ENCODE results near the gene CYP4A22.
"Not testable (repeated sequence)": the region's sequence is repeated elsewhere in the genome, so short reads cannot be mapped to it uniquely, and the experiment has no call there.

The CYP4A22 gene

DNA sequence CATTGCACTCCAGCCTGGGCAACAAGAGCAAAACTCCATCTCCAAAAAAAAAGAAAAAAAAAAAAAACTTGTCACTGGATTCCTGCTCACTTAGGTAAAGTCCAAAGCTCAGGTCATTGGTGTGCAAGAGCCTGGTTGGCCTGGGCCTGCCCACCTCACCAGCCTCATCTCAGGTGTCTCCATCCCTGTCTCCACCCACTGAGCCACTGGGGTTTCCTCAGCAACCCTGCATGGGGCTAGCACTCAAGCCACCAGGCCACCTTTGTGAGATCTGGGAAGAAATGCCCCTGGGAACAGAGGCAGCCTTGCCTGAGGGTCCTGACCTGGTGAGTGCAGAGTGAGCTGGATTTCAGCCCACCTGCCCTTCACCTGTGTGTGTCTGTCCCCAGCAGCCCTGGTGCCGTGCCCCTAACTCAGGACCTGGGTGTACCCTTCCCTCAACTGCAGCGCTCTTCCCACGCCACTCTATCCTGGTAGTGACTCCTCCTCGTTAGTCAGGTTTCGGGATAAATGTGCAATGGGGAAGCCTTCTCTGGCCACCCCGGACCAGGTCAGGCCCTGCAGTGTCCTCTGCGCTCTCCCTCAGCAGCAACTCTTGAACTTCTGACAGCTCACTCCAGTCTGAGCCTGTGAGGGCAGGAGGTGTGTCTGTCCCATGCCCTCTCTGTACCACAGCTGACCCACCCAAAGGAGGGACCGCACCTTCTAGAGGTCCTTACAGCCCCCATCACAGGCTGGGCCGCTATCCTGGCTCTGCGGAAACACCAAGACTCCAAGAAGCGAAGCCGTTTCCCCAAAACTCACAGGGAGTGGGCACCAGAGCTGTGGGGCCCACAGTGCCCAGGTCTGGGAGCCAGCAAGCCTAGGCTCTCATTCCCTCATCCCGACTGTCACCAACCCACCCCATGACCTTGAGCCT is 49.3 kb downstream of the CYP4A22 start:
- no peak for DNase-seq

DNA sequence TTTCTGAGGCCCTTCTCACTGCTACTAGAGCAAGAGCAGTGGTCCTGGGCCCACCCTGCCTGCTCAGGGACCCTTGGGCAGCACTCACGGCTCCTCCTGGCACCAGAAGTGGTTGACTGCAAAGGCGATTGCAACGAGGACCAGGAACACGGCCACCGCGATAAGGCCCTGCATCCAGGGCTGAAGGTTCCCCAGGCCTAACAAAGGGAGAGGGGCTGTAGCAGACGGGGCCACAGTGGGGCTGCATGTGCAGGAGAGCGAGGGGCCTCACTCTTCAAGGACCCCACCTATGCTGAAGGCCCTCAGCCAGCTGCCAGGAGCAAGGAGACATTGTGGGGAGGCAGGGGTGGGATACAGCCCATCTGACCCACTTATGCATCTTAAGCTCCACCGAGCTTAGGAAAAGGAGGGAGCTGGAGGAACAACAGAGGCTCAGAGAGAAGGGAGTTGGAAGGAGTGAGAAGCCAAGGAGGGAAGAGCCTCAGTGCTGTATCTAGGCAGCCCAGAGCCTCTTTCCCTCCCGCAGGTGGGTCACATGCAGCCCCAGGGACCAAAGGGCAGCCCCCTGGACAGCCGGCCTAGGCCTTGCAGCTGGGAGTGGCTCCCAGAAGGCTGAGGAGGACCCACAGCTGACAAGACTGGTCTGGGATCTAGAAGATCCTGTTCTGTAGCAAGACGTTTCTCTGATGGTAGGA is 50.1 kb downstream of the CYP4A22 start:
- no peak for DNase-seq

DNA sequence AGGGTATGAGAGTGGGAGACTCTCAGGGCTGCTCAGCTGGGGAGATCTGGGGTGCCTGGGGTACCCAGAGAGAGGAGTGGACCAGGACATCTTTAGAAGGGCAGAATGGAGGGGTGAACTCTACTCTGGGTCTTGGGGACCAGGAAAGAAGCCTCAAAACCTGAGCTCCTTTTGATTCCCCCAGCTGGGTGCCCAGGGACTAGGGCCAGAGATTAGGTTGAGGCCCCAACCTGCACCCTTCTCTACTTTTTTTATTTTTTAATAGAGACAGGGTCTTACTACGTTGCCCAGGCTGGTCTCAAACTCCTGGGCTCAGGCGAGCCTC is 50.6 kb downstream of the CYP4A22 start:
- DNase-seq, result no peak

DNA sequence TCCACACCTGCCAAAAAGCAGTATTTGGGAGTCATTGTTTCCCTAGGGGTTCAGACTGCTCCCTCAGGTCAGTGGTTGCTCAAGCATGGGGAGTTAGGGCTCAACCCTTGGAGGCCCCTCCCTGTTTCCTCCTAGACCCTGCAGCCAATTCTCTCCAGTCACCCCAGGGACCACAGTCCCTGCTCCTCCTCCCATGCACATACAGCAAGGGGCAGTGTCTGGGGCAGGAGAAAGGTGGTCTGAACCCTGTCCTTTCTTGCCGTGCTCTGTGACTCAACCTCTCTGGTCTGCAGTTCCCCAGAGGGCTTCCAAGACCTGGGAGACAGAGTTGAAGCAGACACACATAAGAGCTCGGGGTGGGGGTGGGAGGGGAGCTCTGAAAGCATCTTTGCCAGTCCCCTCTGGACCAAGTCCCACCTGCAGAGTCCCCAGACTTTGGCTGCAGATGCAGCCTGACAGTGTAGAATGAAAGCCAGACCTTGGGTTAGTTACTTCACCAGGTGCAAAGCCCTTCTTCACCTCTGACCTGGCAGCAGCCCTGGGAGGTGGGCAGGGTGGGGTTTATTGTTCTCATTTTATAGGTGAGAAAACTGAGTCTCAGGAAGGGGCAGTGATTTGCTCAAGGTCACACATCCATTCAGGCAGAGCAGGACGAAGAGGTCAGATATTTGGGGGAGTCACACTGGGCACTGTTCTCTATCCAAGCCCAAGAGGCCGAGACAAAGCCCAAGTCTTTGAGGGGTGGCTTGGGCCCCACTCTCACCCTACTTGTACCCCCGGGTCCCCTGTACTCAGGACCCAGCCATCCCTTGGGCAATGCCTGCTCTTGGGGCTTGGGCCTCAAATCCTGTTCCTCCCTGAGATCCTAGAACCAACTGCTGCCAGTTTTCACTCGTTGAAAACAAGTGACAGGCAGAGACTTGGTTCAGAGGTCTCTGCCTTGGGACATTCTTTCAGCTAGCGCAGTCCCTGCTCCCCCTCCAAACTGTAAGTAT is 51.8 kb downstream of the CYP4A22 start:
- DNase-seq, result no peak

DNA sequence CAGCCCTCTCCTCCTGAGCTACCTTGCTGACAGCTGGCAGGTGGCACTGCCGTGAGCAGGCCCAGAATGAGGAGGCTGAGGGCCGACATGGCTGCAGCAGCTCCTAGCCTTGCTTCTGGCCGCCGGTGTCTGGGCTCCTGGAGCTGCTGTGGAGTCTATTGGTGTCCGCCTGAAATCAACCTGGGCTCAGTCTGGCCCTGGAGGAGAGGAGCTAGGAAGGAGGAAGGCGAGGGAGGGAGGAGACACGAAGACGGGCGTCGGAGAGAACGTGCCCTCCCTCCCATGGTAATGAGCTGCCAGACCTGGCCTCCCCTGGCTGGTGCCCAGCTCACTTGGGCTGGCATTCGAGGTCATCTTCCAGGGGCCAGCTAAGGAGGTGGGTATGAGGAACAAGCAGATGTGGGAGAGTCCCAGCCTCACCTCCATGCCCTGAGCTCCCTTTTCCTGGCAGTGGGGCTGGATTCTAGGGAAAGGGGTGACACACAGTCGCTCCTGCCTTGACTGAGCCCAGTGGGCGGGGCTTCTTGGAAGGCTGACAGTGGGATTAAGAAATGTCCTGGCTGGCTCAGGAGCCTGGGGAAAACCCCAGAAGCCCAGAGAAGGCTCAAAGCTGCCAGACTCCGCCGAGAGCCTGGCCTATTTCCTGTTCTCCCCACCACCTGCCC is 52.7 kb downstream of the CYP4A22 start, which contains the start of gene PDZK1IP1:
Gene PDZK1IP1 (minus strand): TSS at position 193 of the 665 bp plus-strand sequence. CDS start 104 bp downstream, at position 89.
- no peak for DNase-seq

DNA sequence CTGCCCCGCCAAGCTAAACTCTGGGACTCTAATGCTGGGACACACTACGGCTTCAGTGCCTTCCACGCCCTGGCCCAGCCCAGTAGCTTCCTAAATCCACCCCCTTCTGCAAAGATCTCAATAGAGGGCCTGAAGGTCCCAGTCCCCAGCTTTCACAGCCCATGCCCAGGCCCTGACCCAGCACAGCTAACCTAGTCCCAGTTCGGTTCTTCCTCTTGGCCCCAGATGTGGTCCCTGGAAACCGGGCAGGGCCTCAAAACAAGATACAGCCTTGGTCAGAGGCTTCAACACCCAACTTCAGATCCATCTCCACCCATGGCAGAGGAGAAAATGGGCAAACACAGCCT is 53.2 kb downstream of the CYP4A22 start:
- no peak for DNase-seq

DNA sequence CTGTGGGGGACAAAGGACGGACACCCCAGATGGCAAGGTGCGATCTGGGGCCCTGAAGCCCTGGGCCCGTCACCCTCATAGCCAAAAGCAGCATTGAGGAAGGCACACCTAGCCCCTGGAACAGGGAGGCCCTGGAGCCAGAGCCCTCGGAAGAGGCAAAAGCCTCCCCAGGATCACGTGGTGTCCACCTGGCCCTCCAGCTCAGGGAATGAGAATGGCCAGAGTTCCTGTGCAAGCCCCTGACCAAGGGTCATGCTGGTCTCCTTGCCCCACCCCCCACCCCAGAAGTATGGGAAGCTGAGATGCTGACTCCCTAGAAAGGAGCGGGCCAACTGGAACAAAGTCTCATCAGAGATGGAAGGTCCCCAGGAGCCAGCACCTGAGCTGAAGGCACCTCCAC is 53.6 kb downstream of the CYP4A22 start:
- DNase-seq, result no peak

DNA sequence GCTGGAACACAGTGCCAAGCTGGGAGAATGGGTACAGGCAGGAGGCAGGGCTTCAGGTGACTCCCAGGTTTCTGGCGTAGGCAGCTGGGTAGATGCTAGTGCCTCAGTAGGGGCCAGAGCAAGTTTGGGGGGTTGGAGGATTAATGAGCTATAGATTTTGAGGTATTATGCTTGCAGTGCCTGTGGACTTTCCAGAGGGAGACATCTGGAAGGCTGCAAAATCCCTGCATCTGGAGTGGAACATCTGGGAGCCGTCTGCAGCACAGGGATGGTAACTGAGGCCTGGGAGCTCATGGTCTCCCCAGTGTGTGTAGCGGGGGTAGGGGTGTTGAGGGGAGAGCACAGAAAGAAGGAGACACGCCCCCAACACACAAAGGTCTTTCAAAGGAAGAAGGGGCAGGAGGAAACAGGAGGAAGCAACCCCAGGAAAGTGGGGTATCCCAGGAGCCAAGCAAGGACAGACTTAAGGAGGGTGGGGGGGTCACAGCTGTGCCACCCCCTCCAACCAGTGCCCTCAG is 54.8 kb downstream of the CYP4A22 start:
- DNase-seq, result no peak

DNA sequence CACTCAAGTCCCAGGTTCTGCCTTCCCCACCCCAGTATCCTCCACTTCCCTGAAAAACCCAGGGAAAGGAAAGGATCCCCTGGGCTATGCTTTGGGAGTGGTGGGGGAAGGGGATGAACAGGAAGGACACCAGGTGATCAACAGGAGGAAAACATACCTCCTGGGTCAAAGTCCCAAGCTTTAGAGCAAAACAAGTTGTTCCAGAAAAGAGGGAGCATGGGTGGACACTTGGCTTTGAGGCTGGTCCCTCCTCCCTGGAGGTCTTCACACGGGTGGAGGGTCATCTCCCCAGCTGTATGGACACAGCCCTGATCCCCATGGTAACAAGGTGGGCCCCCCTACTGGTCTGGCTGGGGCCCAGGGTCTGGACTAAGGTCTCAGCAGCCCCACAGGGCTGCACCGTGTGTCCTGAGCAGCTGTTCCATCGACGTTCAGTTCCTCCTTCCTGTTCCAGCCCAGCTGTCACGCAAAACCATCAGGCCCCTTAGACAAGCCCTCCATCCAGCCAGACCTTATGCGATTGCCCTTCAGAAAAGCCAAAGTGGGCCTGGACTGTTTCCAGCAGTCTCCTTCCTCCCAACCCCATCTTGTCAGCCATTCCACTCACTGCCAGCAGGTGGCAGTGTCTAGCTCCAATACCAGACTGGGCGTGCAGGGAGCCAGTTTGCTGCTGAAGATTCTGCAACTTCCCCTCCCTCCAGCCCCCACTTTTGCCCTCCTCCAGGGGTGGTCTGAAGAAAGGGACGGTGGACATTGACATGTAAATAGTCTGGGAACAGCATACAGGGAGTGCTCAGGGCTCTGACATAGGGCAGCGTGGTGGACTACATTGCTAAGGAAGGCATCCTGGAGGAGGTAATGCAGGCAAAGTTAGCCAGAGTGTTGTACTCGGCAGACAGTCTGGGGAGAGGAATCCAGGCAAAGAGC is 55.5 kb downstream of the CYP4A22 start:
- peak; percentile 10 to 62 for DNase-seq

DNA sequence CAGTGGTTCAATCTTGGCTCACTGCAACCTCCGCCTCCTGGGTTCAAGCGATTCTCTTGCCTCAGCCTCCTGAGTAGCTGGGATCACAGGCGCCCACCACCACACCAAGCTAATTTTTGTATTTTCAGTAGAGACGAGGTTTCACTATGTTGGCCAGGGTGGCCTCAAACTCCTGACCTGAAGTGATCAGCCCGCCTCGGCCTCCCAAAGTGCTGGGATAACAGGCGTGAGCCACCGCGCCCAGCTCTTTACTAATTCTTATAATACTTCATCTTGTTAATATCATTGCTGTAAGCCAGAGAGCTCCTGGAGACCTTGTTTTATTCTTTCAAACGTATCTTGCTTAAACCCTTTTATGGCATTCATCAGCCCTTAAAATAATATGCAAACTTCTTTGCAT is 56.3 kb downstream of the CYP4A22 start:
- not testable (repeated sequence) for DNase-seq

DNA sequence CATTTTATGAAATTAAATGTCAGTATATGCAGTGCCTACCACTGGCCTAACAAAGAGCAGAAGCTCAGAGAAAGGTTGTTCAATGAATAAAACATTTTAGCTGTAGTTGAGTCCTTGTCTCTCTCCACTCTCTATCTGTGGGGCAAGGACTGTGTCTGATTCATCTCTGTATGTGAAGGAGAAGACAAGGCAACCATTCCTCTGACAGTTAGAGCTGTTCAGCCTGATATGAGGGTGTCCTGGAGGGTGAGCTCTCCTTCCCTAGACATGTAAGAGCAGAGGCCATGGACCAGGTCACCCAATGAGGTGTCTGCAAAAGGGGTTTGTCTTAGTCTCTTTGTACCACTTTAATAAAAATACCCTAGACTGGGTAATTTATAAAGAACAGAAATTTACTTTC is 57.1 kb downstream of the CYP4A22 start:
- DNase-seq, result no peak

DNA sequence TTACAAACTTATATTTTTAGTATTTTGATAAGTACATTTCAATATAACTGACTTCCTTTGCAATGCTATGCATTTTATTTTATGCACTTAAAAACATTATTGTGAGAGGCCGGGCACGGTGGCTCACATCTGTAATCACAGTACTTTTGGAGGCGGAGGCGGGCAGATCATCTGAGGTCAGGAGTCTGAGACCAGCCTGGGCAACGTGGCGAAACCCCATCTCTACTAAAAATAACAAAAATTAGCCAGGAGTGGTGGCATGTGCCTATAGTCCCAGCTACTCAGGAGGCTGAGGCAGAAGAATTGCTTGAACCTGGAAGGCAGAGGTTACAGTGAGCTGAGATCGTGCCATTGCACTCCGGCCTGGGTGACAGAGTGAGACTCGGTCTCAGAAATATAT is 58.7 kb downstream of the CYP4A22 start:
- DNase-seq, result not testable (repeated sequence)

DNA sequence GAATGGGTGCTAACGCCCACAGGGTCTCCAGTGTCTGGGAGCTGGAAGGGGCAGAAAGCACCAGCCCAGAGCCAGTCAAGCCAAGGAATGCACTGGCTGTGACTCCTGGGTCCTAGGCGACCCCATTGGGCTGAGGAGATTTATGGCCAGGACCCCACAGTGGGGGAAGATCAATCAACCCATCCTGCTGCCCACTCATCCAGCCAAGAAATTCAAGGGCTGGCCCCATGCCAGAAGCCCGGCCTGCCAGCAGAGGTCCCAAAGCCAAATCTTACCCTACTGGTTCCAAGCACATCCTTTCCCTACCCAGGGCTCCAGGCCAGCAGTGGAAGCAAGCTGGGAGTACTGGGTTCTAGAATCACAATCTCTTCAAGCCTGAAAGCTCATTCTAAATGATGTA is 59.4 kb downstream of the CYP4A22 start:
- DNase-seq, result no peak

DNA sequence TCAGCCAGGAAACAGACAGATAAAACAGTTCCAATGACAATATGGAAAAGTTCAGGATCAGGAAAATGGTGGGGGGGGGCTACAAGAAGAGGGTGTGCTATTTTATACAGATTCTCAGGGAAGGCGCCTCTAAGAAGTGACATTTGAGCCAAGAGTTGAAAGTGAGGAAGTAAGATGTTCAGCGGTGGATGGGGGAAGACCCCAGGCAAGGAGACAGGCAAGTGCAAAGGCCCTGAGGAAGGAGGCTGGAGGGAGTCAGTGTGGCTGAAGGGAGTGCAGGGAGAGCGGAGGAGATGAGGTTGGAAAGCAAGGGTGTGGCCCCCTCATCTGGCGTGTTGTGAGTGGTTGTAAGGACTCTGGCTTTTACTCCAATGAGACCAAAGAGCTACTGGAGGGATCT is 61.0 kb downstream of the CYP4A22 start:
- no peak for DNase-seq

All from NCI-H1930 (cell line).